CD14-positive monocyte (primary cell): ENCODE measurements around the gene PDE8A. TPM values are rescaled to one million over a fixed set of nuclear protein-coding genes. Genes with fewer than 3 reads are reported as not detected.

Experiments
- DNase-seq, 3 donors: peaks; one replicate each; pipeline ENCODE4 v3.0.0-alpha.2; 2011 to 2022
- H2AFZ ChIP-seq: 2 replicates; pipeline ENCODE4 v1.6.0; 2012; ENCODE audit warnings: mild to moderate bottlenecking, low read depth, low read length, inconsistent platforms; ENCODE audit not compliant: insufficient read depth, poor library complexity, severe bottlenecking
- H3K27ac ChIP-seq, 2 donors: 1 replicate in 1 of 2; 2 replicates in 1 of 2; pipeline ENCODE4 v1.5.1; 2012 to 2013; ENCODE audit warnings: low read length in 2 of 2, control low read depth in 1 of 2, inconsistent platforms in 1 of 2, low read depth in 1 of 2, mild to moderate bottlenecking in 1 of 2
- H3K27me3 ChIP-seq, 2 donors: one replicate each; pipeline versions ENCODE4 v1.6.0 to v1.6.1; 2011 to 2013; ENCODE audit warnings: low read length in 2 of 2; ENCODE audit not compliant: control insufficient read depth in 2 of 2, insufficient read depth in 2 of 2
- H3K36me3 ChIP-seq, 2 donors: replicated peaks in 1 of 2; 1 replicate in 1 of 2; 2 replicates in 1 of 2; pipeline versions ENCODE4 v1.5.1 to v1.6.1; 2012 to 2013; ENCODE audit warnings: low read length in 2 of 2, control low read depth in 1 of 2, inconsistent platforms in 1 of 2, mild to moderate bottlenecking in 1 of 2; ENCODE audit not compliant: insufficient read depth in 2 of 2, control insufficient read depth in 1 of 2
- H3K4me1 ChIP-seq, 2 donors: 1 replicate in 1 of 2; 2 replicates in 1 of 2; pipeline versions ENCODE4 v1.5.1 to v1.6.1; 2012 to 2013; ENCODE audit warnings: low read length in 2 of 2, control low read depth in 1 of 2, inconsistent platforms in 1 of 2, mild to moderate bottlenecking in 1 of 2, moderate library complexity in 1 of 2; ENCODE audit not compliant: insufficient read depth in 2 of 2, control insufficient read depth in 1 of 2
- H3K4me2 ChIP-seq: replicated peaks from 2 replicates; pipeline ENCODE3; 2012; ENCODE audit warnings: low read length, moderate library complexity, mild to moderate bottlenecking; ENCODE audit not compliant: poor library complexity, severe bottlenecking; ENCODE audit errors: extremely low read depth
- H3K4me3 ChIP-seq, 3 experiments: fragments of 200-600 bp in 1 of 3; sonication (generic) in 1 of 3; replicated peaks in 1 of 3; 1 replicate in 2 of 3; 2 replicates in 1 of 3; pipeline ENCODE4 v1.5.1; 2011 to 2013; ENCODE audit warnings: low read length in 3 of 3, mild to moderate bottlenecking in 3 of 3, control low read depth in 2 of 3, low read depth in 2 of 3, inconsistent platforms in 1 of 3, moderate library complexity in 1 of 3
- H3K79me2 ChIP-seq: 2 replicates; pipeline ENCODE4 v1.6.0; 2012; ENCODE audit warnings: mild to moderate bottlenecking, control low read depth, inconsistent platforms, low read length, moderate library complexity; ENCODE audit not compliant: insufficient read depth
- H3K9ac ChIP-seq: 2 replicates; pipeline ENCODE4 v1.6.0; 2017; ENCODE audit warnings: low read length, mild to moderate bottlenecking; ENCODE audit not compliant: insufficient read depth, poor library complexity, severe bottlenecking
- H3K9me3 ChIP-seq, 2 donors: replicated peaks in 1 of 2; 1 replicate in 1 of 2; 2 replicates in 1 of 2; pipeline versions ENCODE4 v1.5.1 to v1.6.1; 2012 to 2013; ENCODE audit warnings: low read length in 2 of 2, control low read depth in 1 of 2; ENCODE audit not compliant: control insufficient read depth in 1 of 2, insufficient read depth in 1 of 2
- H4K20me1 ChIP-seq: 2 replicates; pipeline ENCODE4 v1.6.0; 2012; ENCODE audit warnings: mild to moderate bottlenecking, low read length, control low read depth, moderate library complexity; ENCODE audit not compliant: insufficient read depth
- H3K27ac Mint-ChIP-seq, 7 donors: one replicate each; pipeline ENCODE4 v1.8.0; 2020; ENCODE audit warnings: mild to moderate bottlenecking in 7 of 7, mixed read lengths in 7 of 7, moderate library complexity in 6 of 7, inconsistent platforms in 2 of 7
- H3K27me3 Mint-ChIP-seq, 3 donors: one replicate each; pipeline ENCODE4 v1.8.0; 2021 to 2022; ENCODE audit warnings: low read depth in 3 of 3, mild to moderate bottlenecking in 3 of 3, mixed read lengths in 3 of 3, moderate library complexity in 3 of 3, inconsistent platforms in 1 of 3
- H3K36me3 Mint-ChIP-seq, 2 donors: one replicate each; pipeline ENCODE4 v1.8.0; 2020; ENCODE audit warnings: mixed read lengths in 2 of 2, inconsistent platforms in 1 of 2, mild to moderate bottlenecking in 1 of 2
- H3K4me1 Mint-ChIP-seq: one replicate; pipeline ENCODE4 v1.8.0; 2020; ENCODE audit warnings: mild to moderate bottlenecking, mixed read lengths
- H3K4me3 Mint-ChIP-seq, 2 donors: one replicate each; pipeline ENCODE4 v1.8.0; 2020; ENCODE audit warnings: mild to moderate bottlenecking in 2 of 2, mixed read lengths in 2 of 2, moderate library complexity in 1 of 2
- H3K9me3 Mint-ChIP-seq, 7 donors: one replicate each; pipeline ENCODE4 v1.8.0; 2020 to 2022; ENCODE audit warnings: mixed read lengths in 7 of 7, mild to moderate bottlenecking in 6 of 7, moderate library complexity in 6 of 7, inconsistent platforms in 2 of 7
- WGBS: methylation state at CpG from one replicate; pipeline ENCODE4 v1.1.5; 2013; ENCODE audit warnings: missing lambda C conversion rate; ENCODE audit not compliant: insufficient coverage; 5-methylcytosine and 5-hydroxymethylcytosine counted together
- intact Hi-C, 2 donors: fragments of 100-400 bp; cut with micrococcal nuclease; formaldehyde crosslinking; loops; one replicate each; pipeline versions ENCODE4 v1.15.0 to v1.15.1; 2023
- polyA plus RNA-seq, 3 donors: library from polyadenylated mRNA; depleted of rRNA in 1 of 3; unstranded in 2 of 3; stranded (reverse) in 1 of 3; fragments of 300-500 nt in 2 of 3; fragments of >200 nt in 1 of 3; fragmentation: Illumina TruSeq in 2 of 3; gene quantifications; 1 replicate in 2 of 3; 2 replicates in 1 of 3; pipeline ENCODE4 v1.2.3, GENCODE V29; 2012 to 2021
- TF ChIP-seq, protein P1 (sequence below): fragments of 200-600 bp; IDR thresholded peaks from one replicate; pipeline ENCODE4 v1.8.0; 2022; ENCODE audit warnings: antibody characterized with exemption, mild to moderate bottlenecking

The PDE8A gene
- polyA plus RNA-seq, 3 donors: 2.8 to 33.4 (median 4.9) TPM

DNA sequence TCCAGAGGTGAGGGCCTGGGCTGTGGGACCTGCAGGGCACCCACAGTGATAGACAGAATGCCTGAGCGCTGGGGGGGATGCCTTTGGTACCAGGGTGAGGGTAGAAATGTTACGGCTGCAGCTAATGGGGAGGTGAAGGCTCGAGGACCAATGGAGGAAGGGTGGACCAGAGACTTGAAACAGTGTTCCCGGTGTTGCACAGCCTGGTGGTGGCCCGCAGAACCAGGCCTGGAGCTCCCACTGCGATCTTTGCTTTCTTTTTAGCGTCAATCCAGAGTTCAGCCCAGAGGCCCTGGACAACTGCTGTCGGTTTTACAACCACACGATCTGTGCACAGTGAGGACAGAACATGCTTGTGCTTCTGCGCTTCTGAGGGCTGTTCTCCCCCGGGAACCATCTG lies 36.8 kb upstream of the PDE8A start:
- no peak overlapping the region for H2AFZ ChIP-seq

DNA sequence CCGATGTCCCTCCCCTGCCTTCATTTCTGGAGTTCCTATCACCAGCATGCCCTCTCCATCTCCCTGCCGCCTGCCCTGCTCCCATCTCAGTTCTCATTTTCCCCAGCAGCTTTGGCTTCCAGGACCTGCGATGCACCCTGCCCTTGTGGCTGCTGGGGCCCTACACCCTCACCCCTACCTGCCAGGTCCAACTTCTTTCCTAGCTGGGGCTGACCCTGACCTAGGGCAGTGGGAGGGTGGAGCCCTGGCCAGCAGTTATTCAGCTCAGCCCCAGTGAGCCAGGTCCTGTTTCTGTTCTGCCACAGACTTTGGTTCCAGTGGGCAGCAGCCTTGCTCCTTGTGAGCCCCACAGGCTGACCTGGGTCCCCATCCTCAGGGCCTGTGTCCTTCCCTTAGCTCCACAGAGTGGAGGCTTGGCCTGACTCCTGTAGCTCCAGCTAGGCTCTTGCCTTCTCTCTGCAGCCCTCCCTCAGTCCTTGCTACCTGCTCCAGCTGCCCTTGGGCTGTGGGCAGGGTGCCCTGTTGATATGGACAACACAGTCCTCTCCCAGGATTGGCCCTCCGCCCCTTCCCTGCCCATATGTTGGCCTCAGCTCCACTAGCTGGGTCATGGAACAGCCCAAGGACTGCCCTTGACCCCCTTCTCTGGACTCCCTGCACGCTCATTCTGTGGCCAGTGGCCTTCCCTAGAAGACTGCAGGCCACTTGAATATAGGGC lies 34.7 kb upstream of the PDE8A start:
- H3K4me3 ChIP-seq: no peak overlapping the region
- no peaks in the 10 kb centered on the region for H4K20me1 ChIP-seq
- no peaks in the 10 kb centered on the region for H3K79me2 ChIP-seq
- H3K4me1 ChIP-seq: no peaks in the 10 kb centered on the region
- no peak overlapping the region for H3K4me2 ChIP-seq
- no peak overlapping the region for H3K4me3 Mint-ChIP-seq
- H3K27me3 Mint-ChIP-seq: peaks cover 0 to 7% (median 3%) of the 10 kb centered on the region in 3 donors
- no peak overlapping the region for H3K9ac ChIP-seq
- no peaks in the 10 kb centered on the region for H3K36me3 ChIP-seq
- peak overlapping the region in 1 of 7 donors; percentile 32 for H3K27ac Mint-ChIP-seq
- TF ChIP-seq, protein P1, sequence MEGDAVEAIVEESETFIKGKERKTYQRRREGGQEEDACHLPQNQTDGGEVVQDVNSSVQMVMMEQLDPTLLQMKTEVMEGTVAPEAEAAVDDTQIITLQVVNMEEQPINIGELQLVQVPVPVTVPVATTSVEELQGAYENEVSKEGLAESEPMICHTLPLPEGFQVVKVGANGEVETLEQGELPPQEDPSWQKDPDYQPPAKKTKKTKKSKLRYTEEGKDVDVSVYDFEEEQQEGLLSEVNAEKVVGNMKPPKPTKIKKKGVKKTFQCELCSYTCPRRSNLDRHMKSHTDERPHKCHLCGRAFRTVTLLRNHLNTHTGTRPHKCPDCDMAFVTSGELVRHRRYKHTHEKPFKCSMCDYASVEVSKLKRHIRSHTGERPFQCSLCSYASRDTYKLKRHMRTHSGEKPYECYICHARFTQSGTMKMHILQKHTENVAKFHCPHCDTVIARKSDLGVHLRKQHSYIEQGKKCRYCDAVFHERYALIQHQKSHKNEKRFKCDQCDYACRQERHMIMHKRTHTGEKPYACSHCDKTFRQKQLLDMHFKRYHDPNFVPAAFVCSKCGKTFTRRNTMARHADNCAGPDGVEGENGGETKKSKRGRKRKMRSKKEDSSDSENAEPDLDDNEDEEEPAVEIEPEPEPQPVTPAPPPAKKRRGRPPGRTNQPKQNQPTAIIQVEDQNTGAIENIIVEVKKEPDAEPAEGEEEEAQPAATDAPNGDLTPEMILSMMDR: no peak
- H2AFZ ChIP-seq: no peak overlapping the region
- H3K9me3 ChIP-seq: no peaks in the 10 kb centered on the region
- intact Hi-C loops: no loop called here
- 87% methylated on average over 5 of the region's 5 CpGs for WGBS
- H3K4me1 Mint-ChIP-seq: no peaks in the 10 kb centered on the region
- H3K27me3 ChIP-seq: no peaks in the 10 kb centered on the region
- H3K27ac ChIP-seq: no peak overlapping the region
- H3K9me3 Mint-ChIP-seq: no peaks in the 10 kb centered on the region
- no peak for DNase-seq
- H3K36me3 Mint-ChIP-seq: no peaks in the 10 kb centered on the region

More for the DNA sequence above, 36.8 kb upstream of the PDE8A start:
- Histone ChIP-seq H3K4me1 (no peaks in the 10 kb centered on the region), H4K20me1 (no peaks in the 10 kb centered on the region), H3K9ac (no peak overlapping the region), H3K36me3 (no peaks in the 10 kb centered on the region), H3K4me3 (no peak overlapping the region), H3K4me2 (no peak overlapping the region), H3K27me3 (no peaks in the 10 kb centered on the region), H3K79me2 (no peaks in the 10 kb centered on the region), H3K9me3 (no peaks in the 10 kb centered on the region), H3K27ac (no peak overlapping the region)
- 96% methylated on average over 7 of the region's 11 CpGs for WGBS
- Mint-ChIP-seq H3K9me3 (no peaks in the 10 kb centered on the region), H3K27me3 (peaks cover 2 to 8% (median 3%) of the 10 kb centered on the region in 3 donors), H3K27ac (no peak overlapping the region), H3K4me1 (peaks cover 4% of the 10 kb centered on the region), H3K36me3 (no peaks in the 10 kb centered on the region), H3K4me3 (no peak overlapping the region)
- no peak for DNase-seq
- intact Hi-C loops: no loop called here
- TF ChIP-seq, protein P1: no peak
